Parathyroid adenoma (tissue), 2 donors: Measurements from ENCODE around the gene DZIP1.

Experiments
- H2AFZ ChIP-seq: fragments of 300-600 bp; sonication (generic); one replicate; pipeline ENCODE4 v1.7.0; 2017; ENCODE audit warnings: antibody characterized with exemption, mild to moderate bottlenecking
- H3K27ac ChIP-seq: fragments of 300-600 bp; sonication (generic); one replicate; pipeline ENCODE4 v1.7.0; 2017
- H3K27me3 ChIP-seq: fragments of 300-600 bp; sonication (generic); one replicate; pipeline ENCODE4 v1.7.0; 2017; ENCODE audit warnings: low read length; ENCODE audit not compliant: control insufficient read depth, insufficient read depth
- H3K36me3 ChIP-seq: fragments of 300-600 bp; sonication (generic); one replicate; pipeline ENCODE4 v1.7.0; 2017; ENCODE audit warnings: low read length; ENCODE audit not compliant: control insufficient read depth, insufficient read depth
- H3K4me1 ChIP-seq: fragments of 300-600 bp; sonication (generic); one replicate; pipeline ENCODE4 v1.7.0; 2017; ENCODE audit warnings: control low read depth
- H3K4me2 ChIP-seq: fragments of 300-600 bp; sonication (generic); one replicate; pipeline ENCODE4 v1.7.0; 2017; ENCODE audit warnings: low read length
- H3K4me3 ChIP-seq: fragments of 300-600 bp; sonication (generic); one replicate; pipeline ENCODE4 v1.7.0; 2017; ENCODE audit warnings: low read depth, low read length
- H3K79me2 ChIP-seq: fragments of 300-600 bp; sonication (generic); one replicate; pipeline ENCODE4 v1.7.0; 2017; ENCODE audit warnings: control low read depth
- H3K9ac ChIP-seq: fragments of 300-600 bp; sonication (generic); one replicate; pipeline ENCODE4 v1.7.0; 2017; ENCODE audit warnings: mild to moderate bottlenecking
- H3K9me3 ChIP-seq: fragments of 300-600 bp; sonication (generic); one replicate; pipeline ENCODE4 v1.7.0; 2017; ENCODE audit warnings: low read length; ENCODE audit not compliant: control insufficient read depth
- TF ChIP-seq, protein P1 (sequence below): fragments of 300-600 bp; sonication (generic); IDR thresholded peaks from one replicate; pipeline ENCODE4 v1.7.0; 2017; ENCODE audit warnings: antibody characterized with exemption, mild to moderate bottlenecking
- donor health status: primary hyperparathyroidism.

Gene DZIP1

DNA sequence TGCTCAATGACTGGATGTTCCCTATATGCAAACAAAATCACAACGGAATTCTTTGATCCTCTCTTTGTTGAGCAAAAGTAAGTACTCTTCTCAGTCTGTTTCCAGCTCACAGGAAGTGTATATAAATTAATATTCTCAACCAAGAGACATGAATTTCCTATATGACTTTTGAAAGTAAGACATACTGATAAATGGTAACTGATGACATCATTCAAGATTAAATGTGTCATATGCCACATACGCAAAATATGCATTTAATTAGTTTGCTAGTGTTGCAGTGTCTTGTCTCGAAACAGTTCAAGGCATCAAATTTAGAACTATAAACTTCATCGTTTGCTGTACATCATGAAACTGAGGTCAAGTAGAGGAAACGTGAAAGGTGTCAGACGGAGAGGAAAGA is 84.1 kb downstream of the DZIP1 start:
- H3K79me2 ChIP-seq = no peaks in the 10 kb centered on the region
- H3K9me3 ChIP-seq = no peaks in the 10 kb centered on the region
- H3K4me1 ChIP-seq = no peaks in the 10 kb centered on the region
- H3K27ac ChIP-seq = no peak overlapping the region
- H3K4me3 ChIP-seq = no peak overlapping the region
- H3K36me3 ChIP-seq = no peaks in the 10 kb centered on the region
- H3K27me3 ChIP-seq = no peaks in the 10 kb centered on the region
- H3K9ac ChIP-seq = no peak overlapping the region
- TF ChIP-seq, protein P1, sequence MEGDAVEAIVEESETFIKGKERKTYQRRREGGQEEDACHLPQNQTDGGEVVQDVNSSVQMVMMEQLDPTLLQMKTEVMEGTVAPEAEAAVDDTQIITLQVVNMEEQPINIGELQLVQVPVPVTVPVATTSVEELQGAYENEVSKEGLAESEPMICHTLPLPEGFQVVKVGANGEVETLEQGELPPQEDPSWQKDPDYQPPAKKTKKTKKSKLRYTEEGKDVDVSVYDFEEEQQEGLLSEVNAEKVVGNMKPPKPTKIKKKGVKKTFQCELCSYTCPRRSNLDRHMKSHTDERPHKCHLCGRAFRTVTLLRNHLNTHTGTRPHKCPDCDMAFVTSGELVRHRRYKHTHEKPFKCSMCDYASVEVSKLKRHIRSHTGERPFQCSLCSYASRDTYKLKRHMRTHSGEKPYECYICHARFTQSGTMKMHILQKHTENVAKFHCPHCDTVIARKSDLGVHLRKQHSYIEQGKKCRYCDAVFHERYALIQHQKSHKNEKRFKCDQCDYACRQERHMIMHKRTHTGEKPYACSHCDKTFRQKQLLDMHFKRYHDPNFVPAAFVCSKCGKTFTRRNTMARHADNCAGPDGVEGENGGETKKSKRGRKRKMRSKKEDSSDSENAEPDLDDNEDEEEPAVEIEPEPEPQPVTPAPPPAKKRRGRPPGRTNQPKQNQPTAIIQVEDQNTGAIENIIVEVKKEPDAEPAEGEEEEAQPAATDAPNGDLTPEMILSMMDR = no peak
- no peak overlapping the region for H3K4me2 ChIP-seq
- no peak overlapping the region for H2AFZ ChIP-seq

DNA sequence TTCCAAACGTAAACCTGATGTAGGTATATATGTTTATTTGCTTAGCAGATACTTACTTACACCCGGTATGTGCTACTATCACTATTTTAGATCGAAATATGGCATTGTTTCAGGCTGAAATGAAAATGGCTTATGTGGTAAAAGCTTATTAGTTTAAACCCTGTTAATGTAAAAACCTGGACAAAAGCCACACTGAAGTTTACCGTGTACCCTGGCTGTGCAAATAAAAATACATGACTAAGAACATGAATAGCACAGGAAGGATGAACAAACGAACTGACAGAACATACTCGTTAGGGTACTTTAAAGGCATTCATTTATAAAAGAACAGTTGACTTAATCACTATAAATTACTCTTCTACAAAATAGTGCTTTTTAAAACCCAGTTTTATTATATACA is 85.4 kb downstream of the DZIP1 start:
- Histone ChIP-seq H3K27me3 (no peaks in the 10 kb centered on the region), H3K9ac (no peak overlapping the region), H3K4me1 (no peaks in the 10 kb centered on the region), H3K79me2 (no peaks in the 10 kb centered on the region), H3K36me3 (no peaks in the 10 kb centered on the region), H3K4me2 (no peak overlapping the region), H2AFZ (no peak overlapping the region), H3K4me3 (no peak overlapping the region), H3K9me3 (no peaks in the 10 kb centered on the region), H3K27ac (no peak overlapping the region)
- TF ChIP-seq, protein P1 = no peak

DNA sequence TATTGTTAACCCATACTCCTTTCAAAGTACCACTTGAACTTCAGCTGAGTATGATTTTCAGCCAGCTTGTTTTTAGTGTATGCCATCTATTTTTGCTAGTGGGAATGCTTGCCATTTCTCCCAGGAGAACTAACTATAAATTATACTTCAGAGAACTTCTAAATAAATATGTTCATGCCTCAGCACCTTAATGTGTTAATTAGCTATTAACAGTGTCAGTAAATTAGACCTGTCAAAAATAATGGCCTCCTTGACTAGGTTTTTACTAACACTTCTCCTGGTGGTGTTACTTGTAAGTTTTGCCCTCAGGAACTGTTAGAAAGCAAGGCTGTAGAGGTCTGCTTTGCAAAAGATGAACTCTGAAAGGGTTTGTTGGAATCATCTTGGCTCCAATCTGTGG is 87.5 kb downstream of the DZIP1 start:
- Histone ChIP-seq H3K9ac (no peak overlapping the region), H3K79me2 (no peaks in the 10 kb centered on the region), H3K4me3 (no peak overlapping the region), H3K36me3 (no peaks in the 10 kb centered on the region), H3K9me3 (no peaks in the 10 kb centered on the region), H3K27me3 (no peaks in the 10 kb centered on the region), H2AFZ (no peak overlapping the region), H3K4me1 (no peaks in the 10 kb centered on the region), H3K27ac (no peak overlapping the region), H3K4me2 (no peak overlapping the region)
- TF ChIP-seq, protein P1 = no peak

DNA sequence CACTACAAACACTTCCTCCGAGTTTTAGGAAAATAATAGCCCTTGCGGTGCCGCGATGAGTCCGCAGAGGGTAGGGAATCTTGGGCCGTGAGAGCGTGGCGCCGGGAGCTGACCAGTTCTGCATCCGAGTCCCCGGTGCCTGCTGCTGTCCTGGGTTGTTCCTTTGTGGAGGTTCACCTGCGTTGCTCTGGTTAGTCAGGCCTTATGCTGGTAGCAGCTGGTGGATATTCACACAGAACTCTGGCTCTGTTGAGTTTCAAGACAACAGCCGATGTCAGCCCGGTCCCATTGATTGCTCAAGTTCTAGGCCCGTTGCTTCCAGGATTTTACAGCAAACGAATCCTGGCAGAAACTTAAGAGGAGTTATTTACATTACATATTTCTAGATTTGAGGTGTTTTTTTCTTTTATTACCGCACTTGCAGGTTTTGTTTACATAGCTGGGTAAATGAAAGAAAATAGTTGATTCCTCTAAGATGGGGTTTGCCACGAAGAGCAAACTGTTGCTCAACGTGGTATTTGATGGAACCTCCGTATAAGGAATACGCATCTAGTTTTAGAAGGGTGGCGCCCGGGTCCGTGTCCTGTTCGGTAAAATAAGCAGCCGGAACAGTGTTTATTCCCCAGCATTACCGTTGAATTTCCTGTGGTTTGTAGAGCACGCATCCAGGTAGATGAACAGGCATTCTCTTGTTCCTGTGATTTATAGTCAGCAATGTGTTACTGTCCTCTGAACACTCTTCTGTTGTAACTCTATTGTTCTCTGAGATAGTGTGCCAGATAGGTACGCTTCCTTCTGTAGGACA is 90.7 kb downstream of the DZIP1 start:
- no peak overlapping the region for H2AFZ ChIP-seq
- no peaks in the 10 kb centered on the region for H3K9me3 ChIP-seq
- H3K27ac ChIP-seq = no peak overlapping the region
- no peaks in the 10 kb centered on the region for H3K36me3 ChIP-seq
- H3K9ac ChIP-seq = no peak overlapping the region
- H3K27me3 ChIP-seq = no peaks in the 10 kb centered on the region
- TF ChIP-seq, protein P1 = no peak
- no peaks in the 10 kb centered on the region for H3K79me2 ChIP-seq
- peak overlapping the region; percentile 25 for H3K4me2 ChIP-seq
- no peak overlapping the region for H3K4me3 ChIP-seq
- no peaks in the 10 kb centered on the region for H3K4me1 ChIP-seq
